DMS153 treated with DMSO at 0.1 percent for 48 hours (cell line): Measurements from ENCODE around the gene MYO1D.
A peak's percentile ranks its signal among the peaks of the same experiment; 100 is the strongest.
"Not testable (repeated sequence)": the region's sequence is repeated elsewhere in the genome, so short reads cannot be mapped to it uniquely, and the experiment has no call there.

Experiments used
- DNase-seq: peaks from one replicate; lab custom pipeline; 2025; ENCODE audit not compliant: unreplicated experiment; lab: John Stamatoyannopoulos, UW

The MYO1D gene

GRCh38 chr17:32689348-32689747 lies 187.6 kb downstream of the MYO1D start:
- DNase-seq = no peak

GRCh38 chr17:32688221-32688620 lies 188.7 kb downstream of the MYO1D start:
- DNase-seq = no peak

- no peak for DNase-seq
Measured at GRCh38 chr17:32684087-32684958, 192.6 kb downstream of the MYO1D start.

GRCh38 chr17:32673964-32674363 lies 203.0 kb downstream of the MYO1D start:
- DNase-seq = no peak

- no peak for DNase-seq
Measured at GRCh38 chr17:32672711-32673110, 204.2 kb downstream of the MYO1D start.

- no peak for DNase-seq
Measured at GRCh38 chr17:32671896-32672295, 205.0 kb downstream of the MYO1D start.

- DNase-seq = no peak
Measured at GRCh38 chr17:32664936-32665583, 211.9 kb downstream of the MYO1D start.

GRCh38 chr17:32660496-32660985 lies 216.4 kb downstream of the MYO1D start:
- DNase-seq = no peak

- peak; percentile 27 for DNase-seq
Measured at GRCh38 chr17:32659419-32659842, 217.5 kb downstream of the MYO1D start.

GRCh38 chr17:32658470-32659418 lies 218.2 kb downstream of the MYO1D start:
- no peak for DNase-seq

- no peak for DNase-seq
Measured at GRCh38 chr17:32656886-32657285, 220.0 kb downstream of the MYO1D start.

GRCh38 chr17:32654324-32654723 lies 222.6 kb downstream of the MYO1D start:
- no peak for DNase-seq

- no peak for DNase-seq
Measured at GRCh38 chr17:32651084-32651483, 225.8 kb downstream of the MYO1D start.

- DNase-seq = no peak
Measured at GRCh38 chr17:32648450-32648849, 228.5 kb downstream of the MYO1D start.

- DNase-seq = no peak
Measured at GRCh38 chr17:32646941-32647340, 230.0 kb downstream of the MYO1D start.

- not testable (repeated sequence) for DNase-seq
Measured at GRCh38 chr17:32641514-32641913, 235.4 kb downstream of the MYO1D start.

- DNase-seq = no peak
Measured at GRCh38 chr17:32636598-32637218, 240.2 kb downstream of the MYO1D start.

- DNase-seq = no peak
Measured at GRCh38 chr17:32634167-32634566, 242.8 kb downstream of the MYO1D start.

- no peak for DNase-seq
Measured at GRCh38 chr17:32631341-32632096, 245.4 kb downstream of the MYO1D start.
